ENCODE results near the gene PHC1.

PHC1 gene

DNA sequence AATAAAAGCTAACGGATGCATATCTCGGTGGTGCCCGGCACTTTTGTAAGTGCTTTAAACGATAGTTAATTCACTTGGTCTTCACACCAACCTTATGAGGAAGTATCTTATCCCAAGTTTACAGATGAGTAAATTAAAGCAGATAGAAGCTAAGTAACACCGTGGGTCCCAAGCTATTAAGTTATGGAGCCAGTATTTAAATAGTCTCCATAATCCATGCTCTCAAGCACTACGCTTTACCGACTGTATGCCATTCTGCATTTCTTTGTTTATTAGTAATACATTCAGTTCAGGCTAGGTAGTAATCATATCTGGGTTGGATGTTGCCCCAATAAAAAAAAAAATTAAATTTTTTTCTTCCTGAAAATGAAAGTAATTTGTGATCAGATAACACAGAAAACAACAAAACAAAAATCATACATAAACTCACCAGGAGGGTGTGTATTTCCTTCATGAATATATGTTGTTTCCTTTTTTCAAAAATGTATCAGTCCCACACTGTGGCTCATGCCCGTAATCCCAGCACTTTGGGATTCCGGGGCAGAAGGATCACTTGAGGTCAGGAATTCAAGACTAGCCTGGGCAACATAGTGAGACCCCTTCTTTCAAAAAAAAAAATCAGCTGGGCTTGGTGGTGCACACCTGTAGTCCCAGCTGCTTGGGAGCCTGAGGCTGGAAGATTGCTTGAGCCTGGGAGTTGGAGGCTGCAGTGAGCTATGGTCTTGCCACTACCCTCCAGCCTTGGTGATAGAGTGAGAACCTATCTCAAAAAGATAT is 36.6 kb downstream of the PHC1 start:
- no peak for DNase-seq

DNA sequence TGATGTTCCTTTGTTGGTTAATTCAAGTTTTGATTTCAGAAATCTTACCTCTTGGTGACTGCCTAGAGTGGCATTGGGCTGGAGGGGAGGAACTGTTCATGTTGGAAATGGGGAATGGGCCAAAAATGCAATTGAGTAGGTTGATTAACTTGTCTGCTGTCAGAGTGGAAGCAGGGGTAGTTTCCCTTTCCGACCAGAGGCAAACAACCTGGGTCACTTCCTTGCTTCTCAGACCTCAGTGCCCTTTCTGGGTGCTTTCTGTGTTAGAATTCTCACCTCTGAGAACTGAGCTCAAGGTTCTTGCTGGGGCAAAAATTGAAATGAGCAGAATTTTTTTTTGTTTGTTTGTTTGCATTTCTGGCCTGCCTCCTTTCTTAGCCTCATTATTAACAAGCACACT is 37.4 kb downstream of the PHC1 start:
- DNase-seq: no peak

DNA sequence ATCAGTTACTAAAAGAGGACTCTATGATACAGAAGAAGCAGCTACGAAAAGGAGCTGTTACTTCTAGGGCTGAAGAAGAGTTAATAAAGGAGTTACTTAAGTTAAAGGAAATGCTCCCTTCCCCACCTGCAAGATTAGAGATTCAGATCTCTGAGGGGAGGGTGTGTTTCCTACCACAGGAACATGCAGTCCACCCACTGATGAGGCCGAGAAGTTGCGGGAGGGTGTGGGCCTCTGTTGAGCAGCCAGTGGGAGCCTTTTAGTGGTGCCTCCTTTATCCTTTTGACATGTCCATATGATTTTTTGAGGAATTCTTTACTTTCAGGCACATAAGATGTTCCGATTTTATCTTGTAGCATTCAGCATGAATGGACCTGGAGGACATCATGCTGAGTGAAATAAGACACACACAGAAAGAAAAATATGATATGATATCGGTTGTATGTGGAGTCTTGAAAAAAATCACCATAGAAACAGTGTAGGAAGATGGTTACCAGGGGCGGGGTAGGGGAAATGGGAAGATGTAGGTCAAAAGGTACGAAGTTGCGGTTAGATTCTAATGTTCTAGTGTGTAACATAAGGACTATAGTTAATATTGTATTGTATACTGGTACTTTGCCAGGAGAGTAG is 39.6 kb downstream of the PHC1 start:
- no peak for DNase-seq

DNA sequence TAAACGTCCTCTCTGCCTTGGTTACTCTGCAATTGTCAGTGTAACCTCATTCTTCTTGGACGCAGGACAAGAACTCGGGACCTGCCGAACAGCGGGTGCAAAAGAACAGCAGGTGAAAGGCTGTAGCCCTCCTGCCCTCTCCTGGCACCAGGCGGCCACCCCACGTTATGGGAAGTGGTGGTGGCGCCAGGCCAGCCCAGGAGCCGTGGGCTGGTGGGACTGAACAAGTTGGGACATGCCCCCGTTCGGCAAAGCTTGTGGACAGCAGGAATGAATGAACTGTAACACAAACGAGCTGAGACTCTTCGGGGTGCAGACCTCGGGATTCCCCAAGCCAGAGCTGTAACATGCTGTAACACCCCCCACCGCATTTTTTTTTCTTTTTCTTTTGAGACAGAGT is 41.8 kb downstream of the PHC1 start:
- no peak for DNase-seq

DNA sequence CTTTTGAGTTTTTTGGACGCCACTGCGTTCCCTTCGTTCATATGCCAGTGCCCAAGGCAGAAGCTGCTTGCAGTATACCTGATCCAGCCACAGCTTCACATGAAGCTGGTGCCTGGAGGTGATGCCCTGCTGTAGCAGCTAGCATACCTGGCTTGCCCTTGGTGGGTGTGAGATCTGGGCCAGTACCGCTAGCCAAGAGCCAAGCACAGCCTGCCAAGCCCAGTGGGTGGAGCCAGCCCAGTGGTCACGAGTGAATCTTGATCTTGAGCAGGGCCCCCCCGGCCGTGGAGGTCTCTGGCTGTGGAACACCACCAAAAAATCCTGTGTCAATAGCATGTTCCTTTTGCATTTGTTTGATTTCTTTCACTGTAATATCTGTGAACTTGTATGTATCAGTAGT is 42.5 kb downstream of the PHC1 start:
- DNase-seq: no peak

DNA sequence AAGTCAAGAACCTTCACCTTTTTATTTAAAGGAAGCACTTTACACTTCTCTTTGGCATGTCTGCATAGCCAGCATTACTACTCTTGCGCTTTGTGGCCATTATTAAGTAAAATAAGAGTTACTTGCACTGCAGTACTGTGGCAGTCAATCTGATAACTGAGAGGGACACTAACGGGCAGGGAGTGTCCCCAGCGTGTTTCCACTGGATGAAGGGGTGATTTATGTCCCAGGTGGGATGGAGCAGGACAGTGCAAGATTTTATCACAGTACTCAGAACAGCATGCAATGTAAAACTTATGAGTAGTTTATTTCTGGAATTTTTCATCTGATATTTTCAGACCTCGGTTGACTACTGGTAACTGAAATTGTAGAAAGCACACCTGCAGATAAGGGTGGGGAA is 43.3 kb downstream of the PHC1 start:
- DNase-seq: no peak

DNA sequence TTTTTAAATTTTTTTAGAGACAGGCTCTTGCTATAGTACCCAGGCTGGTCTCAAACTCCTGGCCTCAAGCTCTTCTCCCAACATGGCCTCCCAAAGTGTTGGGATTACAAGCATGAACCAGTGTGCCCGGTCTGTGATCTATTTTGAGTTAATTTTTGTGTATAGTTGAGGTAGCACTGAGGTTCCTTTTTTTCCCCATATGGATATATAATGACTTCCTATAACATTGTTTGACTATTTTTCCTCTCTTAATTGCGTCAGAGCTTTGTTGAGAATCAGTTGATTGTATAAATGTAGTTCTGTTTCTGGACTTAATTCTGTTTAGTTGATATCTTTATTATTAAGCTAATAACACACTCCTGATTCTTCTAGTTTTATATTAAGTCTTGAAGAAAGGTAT is 43.8 kb downstream of the PHC1 start:
- DNase-seq: no peak

DNA sequence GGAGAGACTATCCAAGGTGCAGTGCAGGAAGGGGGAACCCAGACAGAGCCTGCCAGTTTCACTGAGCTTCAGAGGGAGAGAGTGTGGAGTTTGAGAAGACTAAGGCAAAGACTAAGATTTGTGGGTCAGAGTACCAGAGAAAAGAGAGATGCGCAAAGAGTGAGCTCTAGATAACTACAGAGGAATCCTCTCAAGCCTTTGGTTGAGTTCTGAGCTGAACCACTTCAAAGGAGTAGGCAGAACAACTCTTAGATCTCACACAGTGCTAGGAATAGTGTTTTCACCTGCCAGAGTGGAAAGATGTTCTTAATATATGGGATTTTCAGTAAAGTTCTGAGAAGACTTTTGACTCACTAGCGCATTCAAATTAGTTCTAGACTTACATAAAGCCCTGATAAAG is 45.9 kb downstream of the PHC1 start:
- no peak for DNase-seq

DNA sequence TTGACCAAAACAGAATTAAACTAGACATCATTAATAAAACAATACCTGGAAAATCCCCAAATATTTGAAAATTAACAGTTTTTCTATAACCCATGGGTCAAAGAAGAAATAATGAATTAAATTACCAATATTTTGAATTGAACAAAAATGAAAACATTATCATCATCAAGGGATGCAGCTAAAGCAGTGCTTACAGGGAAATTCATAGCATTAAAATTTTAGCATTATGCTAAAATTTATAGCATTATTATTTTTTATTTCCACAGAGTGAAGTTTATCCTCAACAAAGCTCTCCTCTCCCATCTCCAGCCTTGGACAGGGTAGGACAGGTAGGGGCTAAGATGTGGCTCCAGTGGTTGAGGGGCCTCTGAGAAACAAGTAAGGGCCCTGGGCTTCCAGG is 54.5 kb downstream of the PHC1 start:
- no peak for DNase-seq

DNA sequence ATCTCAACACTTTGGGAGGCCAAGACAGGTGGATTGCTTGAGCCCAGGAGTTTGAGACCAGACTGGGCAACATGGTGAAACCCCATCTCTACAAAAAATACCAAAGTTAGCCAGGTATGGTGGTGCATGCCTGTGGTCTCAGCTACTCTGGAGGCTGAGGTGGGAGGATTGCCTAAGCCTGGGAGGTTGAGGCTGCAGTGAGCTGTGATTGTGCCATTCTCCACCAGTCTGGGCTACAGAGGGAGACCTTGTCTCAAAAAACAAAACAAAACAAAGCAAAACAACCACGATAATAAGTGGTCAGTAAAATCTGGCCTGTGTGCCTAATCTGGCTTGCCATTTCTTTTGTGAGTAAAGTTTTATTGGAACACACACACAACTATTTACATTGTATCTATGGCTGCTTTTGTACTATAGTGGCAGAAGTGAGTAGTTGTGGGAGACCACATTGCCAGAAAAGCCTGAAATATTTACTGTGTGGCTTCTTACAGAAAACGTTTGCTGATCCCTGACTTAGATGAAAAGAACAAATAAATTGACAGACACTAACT is 55.6 kb downstream of the PHC1 start:
- no peak for DNase-seq

DNA sequence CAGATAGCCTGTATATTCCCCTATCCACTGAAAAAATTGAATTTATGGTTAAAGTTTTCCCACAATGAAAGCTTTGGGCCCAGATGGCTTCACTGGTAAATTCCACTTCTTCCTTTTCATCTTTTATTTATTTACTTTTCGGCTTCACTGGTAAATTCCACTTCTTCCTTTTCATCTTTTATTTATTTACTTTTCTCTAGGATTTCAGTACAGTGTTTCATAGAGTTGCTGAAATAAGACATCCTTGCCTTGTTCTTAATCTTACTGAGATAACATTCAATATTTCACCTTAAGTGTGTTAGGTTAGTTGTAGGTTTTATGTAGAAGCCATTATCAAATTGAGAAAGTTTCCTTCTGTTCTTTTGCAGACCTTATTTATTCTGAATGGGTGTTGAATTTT is 56.1 kb downstream of the PHC1 start:
- DNase-seq: no peak

DNA sequence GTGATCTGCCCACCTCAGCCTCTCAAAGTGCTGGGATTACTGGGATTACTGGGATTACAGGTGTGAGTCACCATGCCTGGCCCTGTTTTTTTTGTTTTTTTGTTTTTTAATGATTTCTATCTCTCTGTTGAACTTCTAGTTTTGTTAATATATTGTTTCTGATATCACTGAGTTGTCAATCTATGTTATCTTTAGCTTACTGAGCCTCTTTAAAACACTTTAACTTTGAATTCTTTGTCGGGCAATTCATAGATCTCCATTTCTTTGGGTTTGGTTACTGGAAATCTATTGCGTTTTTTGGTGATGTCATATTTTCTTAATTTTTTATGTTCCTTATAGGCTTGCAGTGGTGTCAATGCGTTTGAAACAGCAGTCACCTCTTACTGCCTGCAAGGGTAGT is 65.8 kb downstream of the PHC1 start:
- no peak for DNase-seq

DNA sequence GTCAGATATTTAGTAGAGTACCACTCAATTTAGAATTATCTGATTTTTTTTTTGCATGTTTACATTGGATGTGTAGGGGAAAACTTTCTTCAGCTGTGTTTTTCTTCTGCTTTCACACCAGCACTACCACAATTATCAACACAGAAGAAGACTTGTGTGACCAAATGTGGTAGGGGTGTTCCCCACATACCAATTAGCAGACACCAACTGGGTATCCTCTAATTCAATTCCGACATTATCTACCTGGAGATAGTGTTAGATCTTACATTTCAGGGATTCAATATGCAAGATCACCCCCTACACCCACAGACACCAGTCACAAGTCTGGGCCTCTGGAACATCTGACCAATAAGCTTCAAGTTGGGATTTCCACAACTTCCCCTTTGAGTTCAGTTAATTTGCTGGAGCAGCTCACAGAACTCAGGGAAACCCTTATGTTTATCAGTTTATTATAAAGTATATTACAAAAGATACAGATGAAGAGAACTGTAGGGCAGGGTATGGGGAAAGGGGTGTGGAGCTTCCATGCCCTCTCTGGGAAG is 71.0 kb downstream of the PHC1 start:
- no peak for DNase-seq

DNA sequence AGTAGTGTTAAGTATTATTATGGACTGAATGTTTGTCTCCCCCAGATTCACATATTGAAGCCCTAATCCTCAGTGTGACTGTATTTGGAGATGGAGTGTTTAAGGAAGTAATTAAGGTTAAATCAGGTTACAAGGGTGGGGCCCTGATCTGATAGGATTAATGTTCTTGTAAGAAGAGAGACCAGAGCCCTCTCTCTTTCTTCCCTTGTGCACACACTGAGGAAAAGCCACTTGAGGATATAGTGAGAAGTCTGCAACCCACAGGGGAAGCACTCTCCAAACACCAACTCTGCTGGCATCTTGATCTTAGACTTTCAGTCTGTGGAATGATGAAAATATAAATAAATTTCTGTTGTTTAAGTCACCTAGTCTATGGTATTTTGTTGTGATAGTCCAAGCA is 72.9 kb downstream of the PHC1 start:
- DNase-seq: no peak

DNA sequence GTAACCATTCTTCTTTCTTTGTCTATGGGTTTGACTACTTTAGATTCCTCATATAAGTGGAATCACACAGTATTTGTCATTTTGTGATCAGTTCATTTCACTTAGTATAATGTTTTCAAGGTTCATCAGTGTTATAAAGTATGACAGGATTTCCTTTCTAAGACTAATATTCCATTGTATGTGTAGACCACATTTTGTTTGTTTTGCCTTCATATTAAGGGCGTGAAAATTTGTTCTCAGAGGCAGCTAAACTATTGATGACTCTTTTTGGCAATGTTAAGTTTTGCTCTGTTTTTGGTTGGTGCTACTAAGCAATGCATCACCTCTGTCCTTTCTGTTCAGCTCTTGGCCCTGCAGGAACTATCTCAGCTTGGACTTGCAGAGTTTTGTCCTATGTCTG is 73.4 kb downstream of the PHC1 start:
- no peak for DNase-seq

DNA sequence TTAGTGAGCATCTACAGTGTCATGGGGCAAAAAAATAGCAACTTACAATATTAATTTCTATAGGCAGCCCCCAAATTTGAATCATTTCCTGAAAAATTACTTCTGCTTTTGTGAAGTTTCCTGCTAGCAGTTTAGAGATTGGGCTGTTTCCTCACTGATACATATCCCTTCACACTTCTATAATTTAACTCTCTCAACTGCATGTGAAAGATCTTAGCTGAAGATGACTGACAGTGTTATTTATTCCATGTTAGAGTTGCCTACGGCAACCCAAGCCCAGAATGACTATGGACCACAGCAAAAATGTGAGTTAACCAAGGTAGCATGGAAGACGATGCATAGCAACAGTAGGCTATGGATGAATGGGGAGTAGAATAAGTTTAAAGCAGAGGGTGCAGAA is 75.1 kb downstream of the PHC1 start, which contains the start of gene KLRG1:
Gene KLRG1, plus strand, starts transcription at position 134 of the 400 bp plus-strand sequence. Its CDS starts 90 bp downstream, at position 224.
- no peak for DNase-seq

All from NCI-H69 (cell line).